K562 (cell line): ENCODE data around the gene MFSD12. TPM values are rescaled to one million over a fixed set of nuclear protein-coding genes. Genes with fewer than 3 reads are reported as not detected.

Source experiments
- BCOR ChIP-seq: fragments of 450-650 bp; IDR thresholded peaks from 2 replicates; pipeline ENCODE4 v1.6.1; 2016
- CHD2 ChIP-seq: IDR thresholded peaks from 2 replicates; pipeline ENCODE4 v1.6.1; 2011; ENCODE audit warnings: low read depth, low read length
- FIP1L1 ChIP-seq: fragments of 200-400 bp; formaldehyde crosslinking; IDR thresholded peaks from 2 replicates; pipeline ENCODE4 v1.6.1; 2018; ENCODE audit warnings: mild to moderate bottlenecking, low read depth, low read length; ENCODE audit not compliant: poor library complexity, severe bottlenecking
- GATAD2A ChIP-seq: fragments of 450-650 bp; IDR thresholded peaks from 2 replicates; pipeline ENCODE4 v1.6.1; 2017
- HCFC1 ChIP-seq: IDR thresholded peaks from 2 replicates; pipeline ENCODE4 v1.6.1; 2012; ENCODE audit warnings: low read depth, low read length, improper control_type of control experiment
- KLF6 ChIP-seq: fragments of 250-450 bp; sonication (Bioruptor Pico); IDR thresholded peaks from 2 replicates; pipeline ENCODE4 v1.4.0; 2020; ENCODE audit warnings: mild to moderate bottlenecking, moderate library complexity, borderline replicate concordance
- LARP7 ChIP-seq: fragments of 450-650 bp; IDR thresholded peaks from 2 replicates; pipeline ENCODE4 v1.6.1; 2016
- PHF21A ChIP-seq: fragments of 450-650 bp; IDR thresholded peaks from 2 replicates; pipeline ENCODE4 v1.6.1; 2017; ENCODE audit warnings: low read depth, borderline replicate concordance
- POLR2G ChIP-seq: fragments of 200-400 bp; formaldehyde crosslinking; IDR thresholded peaks from 2 replicates; pipeline ENCODE4 v1.6.1; 2017; ENCODE audit warnings: low read depth, mild to moderate bottlenecking, antibody characterized with exemption, low read length, moderate library complexity
- SNAPC5 ChIP-seq: fragments of 250-450 bp; sonication (Bioruptor Pico); IDR thresholded peaks from 2 replicates; pipeline ENCODE4 v1.8.0; 2021; ENCODE audit warnings: moderate library complexity, mild to moderate bottlenecking, inconsistent platforms
- SP2 ChIP-seq: IDR thresholded peaks from 2 replicates; pipeline ENCODE4 v1.6.1; 2011; ENCODE audit warnings: mild to moderate bottlenecking, low read depth, low read length, moderate library complexity; ENCODE audit not compliant: poor library complexity, severe bottlenecking; ENCODE audit errors: extremely low read depth
- ZNF583 ChIP-seq: fragments of 250-450 bp; sonication (Bioruptor Pico); IDR thresholded peaks from 2 replicates; pipeline ENCODE4 v1.4.0; 2020
- polyA plus RNA-seq, 8 experiments: library from polyadenylated mRNA; depleted of rRNA in 4 of 8; stranded (reverse) in 5 of 8; unstranded in 3 of 8; fragments of >200 nt; fragmentation: Nextera tagmentation in 2 of 8; fragmentation: Illumina TruSeq in 1 of 8; extraction: Ambion mirVana in 2 of 8; extraction: Trizol in 1 of 8; gene quantifications; 2 replicates each; pipeline versions ENCODE4 v1.2.1 to v1.2.3, GENCODE V29; 2011 to 2014; ENCODE audit warnings: inconsistent platforms in 1 of 8, missing spikeins in 1 of 8
- total RNA-seq, 7 experiments: library from RNA; depleted of rRNA in 6 of 7; stranded (reverse); fragments of >200 nt in 6 of 7; fragmentation: Illumina TruSeq in 2 of 7; extraction: Trizol in 2 of 7; gene quantifications; 2 replicates each; pipeline versions ENCODE4 v1.2.1 to v1.2.3, GENCODE V29; 2011 to 2021; ENCODE audit warnings: low replicate concordance in 1 of 7
- TF ChIP-seq, protein P1 (sequence below), 2 experiments: fragments of 450-650 bp; IDR thresholded peaks; 2 replicates each; pipeline ENCODE4 v1.6.1; 2016; ENCODE audit warnings: mild to moderate bottlenecking in 2 of 2, borderline replicate concordance in 1 of 2, low read depth in 1 of 2, moderate library complexity in 1 of 2
- TF ChIP-seq, protein P2 (sequence below): sonication (generic); formaldehyde crosslinking; IDR thresholded peaks from 2 replicates; pipeline ENCODE4 v1.8.0; 2022; ENCODE audit warnings: mild to moderate bottlenecking, missing genetic modification reagents

MFSD12 gene
- total and polyA plus RNA-seq, 9 of the 15 experiments (the other 6 are each of a cell fraction or from before 2014, with no cell fraction given) = 0.69 to 112 (median 31.8) TPM

DNA sequence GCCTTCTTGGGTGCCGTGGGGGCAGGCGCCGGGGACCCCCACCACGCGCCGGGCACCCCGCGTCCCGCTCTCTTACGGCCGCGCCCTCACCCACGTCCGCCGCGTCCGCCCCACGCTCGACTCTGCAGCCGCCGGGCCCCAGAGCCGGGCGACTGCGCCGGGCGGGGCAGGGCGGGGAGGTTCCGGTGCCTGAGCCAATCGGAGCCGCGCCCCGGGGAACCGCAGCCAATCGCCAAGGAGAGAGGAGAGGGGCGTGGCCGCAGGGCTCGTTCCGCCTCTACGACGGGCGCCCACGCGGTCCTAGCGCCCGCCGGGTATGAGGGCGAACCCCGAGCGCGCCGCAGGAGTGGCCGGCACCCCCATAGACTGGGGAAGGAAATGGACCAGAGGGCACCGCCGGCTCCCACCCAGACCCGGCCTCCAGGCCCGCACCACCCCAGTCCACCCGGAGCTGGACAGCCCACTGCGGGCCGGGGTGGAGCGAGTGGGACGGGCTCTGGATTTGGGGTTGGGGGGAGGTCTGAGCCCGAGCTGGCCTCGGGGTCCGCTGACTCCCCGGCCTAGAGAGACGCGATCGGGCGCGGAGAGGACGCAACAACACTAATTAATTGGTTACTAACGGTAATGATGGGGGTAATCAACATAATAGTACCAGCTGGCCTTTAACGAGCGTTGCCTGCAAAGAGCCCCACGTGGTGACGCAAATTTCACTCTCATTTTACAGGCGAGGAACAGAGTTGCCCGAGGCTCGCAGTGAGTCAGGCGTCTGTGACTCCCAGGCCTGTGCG, at the start of gene MFSD12 (continued):
- TF ChIP-seq, protein P1, sequence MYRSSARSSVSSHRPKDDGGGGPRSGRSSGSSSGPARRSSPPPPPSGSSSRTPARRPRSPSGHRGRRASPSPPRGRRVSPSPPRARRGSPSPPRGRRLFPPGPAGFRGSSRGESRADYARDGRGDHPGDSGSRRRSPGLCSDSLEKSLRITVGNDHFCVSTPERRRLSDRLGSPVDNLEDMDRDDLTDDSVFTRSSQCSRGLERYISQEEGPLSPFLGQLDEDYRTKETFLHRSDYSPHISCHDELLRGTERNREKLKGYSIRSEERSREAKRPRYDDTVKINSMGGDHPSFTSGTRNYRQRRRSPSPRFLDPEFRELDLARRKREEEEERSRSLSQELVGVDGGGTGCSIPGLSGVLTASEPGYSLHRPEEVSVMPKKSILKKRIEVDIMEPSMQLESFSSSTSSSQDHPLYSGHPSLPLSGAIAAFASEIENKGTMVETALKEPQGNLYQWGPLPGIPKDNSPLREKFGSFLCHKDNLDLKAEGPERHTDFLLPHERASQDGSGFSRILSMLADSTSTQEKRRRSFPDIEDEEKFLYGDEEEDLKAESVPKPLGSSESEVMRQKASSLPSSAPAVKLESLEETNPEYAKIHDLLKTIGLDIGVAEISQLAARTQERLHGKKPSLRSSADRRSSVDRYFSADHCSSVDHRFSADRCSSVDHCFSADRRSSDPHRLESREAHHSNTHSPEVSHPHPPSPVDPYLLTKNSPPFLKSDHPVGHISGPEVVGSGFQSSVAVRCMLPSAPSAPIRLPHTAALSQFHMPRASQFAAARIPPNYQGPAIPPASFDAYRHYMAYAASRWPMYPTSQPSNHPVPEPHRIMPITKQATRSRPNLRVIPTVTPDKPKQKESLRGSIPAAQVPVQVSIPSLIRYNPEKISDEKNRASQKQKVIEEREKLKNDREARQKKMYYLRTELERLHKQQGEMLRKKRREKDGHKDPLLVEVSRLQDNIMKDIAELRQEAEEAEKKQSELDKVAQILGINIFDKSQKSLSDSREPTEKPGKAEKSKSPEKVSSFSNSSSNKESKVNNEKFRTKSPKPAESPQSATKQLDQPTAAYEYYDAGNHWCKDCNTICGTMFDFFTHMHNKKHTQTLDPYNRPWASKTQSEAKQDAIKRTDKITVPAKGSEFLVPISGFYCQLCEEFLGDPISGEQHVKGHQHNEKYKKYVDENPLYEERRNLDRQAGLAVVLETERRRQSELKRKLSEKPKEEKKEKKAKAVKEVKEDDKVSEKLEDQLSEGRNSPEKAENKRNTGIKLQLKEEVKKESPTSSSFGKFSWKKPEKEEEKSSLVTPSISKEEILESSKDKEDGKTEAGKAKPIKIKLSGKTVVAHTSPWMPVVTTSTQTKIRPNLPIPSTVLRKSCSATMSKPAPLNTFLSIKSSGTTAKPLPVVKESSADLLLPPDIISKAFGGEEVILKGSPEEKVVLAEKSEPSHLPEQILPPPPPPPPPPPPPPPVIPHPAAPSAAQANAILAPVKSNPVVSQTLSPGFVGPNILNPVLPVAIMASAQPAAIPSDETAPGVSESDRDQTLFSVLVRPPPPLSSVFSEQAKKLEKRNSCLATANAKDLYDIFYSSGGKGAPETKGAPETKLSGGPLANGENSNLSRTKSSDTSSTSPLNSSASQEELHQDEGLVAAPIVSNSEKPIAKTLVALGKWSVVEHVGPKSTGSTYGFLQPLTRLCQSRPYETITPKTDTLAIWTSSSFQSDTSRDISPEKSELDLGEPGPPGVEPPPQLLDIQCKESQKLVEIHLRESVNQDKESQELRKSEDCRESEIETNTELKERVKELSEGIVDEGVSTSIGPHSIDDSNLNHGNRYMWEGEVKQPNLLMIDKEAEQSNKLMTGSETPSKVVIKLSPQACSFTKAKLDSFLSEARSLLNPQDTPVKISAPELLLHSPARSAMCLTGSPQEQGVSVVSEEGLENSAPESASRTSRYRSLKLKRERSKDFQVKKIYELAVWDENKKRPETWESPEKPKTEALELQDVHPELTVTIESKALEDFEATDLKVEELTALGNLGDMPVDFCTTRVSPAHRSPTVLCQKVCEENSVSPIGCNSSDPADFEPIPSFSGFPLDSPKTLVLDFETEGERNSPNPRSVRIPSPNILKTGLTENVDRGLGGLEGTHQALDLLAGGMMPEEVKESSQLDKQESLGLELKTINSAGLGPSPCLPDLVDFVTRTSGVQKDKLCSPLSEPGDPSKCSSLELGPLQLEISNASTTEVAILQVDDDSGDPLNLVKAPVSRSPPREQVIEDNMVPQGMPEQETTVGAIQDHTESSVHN (IDR thresholded peaks at IDR 0.05; ENCODE audit: borderline replicate concordance in 1 of 2, low read depth in 1 of 2) = no peak
- no peak for TF ChIP-seq KLF6
- peak; percentile 33; the same call in 1 of the 2 replicates for TF ChIP-seq HCFC1
- peak; percentile 83 for TF ChIP-seq FIP1L1
- TF ChIP-seq PHF21A = 0 out of 2 replicates have a peak, but pooled peaks have one; percentile 32
- TF ChIP-seq SP2 = peak; percentile 57
- TF ChIP-seq SNAPC5 (CRISPR knock-in tag) = no peak
- TF ChIP-seq GATAD2A = 0 out of 2 replicates have a peak, but pooled peaks have one; percentile 33
- TF ChIP-seq, protein P2, sequence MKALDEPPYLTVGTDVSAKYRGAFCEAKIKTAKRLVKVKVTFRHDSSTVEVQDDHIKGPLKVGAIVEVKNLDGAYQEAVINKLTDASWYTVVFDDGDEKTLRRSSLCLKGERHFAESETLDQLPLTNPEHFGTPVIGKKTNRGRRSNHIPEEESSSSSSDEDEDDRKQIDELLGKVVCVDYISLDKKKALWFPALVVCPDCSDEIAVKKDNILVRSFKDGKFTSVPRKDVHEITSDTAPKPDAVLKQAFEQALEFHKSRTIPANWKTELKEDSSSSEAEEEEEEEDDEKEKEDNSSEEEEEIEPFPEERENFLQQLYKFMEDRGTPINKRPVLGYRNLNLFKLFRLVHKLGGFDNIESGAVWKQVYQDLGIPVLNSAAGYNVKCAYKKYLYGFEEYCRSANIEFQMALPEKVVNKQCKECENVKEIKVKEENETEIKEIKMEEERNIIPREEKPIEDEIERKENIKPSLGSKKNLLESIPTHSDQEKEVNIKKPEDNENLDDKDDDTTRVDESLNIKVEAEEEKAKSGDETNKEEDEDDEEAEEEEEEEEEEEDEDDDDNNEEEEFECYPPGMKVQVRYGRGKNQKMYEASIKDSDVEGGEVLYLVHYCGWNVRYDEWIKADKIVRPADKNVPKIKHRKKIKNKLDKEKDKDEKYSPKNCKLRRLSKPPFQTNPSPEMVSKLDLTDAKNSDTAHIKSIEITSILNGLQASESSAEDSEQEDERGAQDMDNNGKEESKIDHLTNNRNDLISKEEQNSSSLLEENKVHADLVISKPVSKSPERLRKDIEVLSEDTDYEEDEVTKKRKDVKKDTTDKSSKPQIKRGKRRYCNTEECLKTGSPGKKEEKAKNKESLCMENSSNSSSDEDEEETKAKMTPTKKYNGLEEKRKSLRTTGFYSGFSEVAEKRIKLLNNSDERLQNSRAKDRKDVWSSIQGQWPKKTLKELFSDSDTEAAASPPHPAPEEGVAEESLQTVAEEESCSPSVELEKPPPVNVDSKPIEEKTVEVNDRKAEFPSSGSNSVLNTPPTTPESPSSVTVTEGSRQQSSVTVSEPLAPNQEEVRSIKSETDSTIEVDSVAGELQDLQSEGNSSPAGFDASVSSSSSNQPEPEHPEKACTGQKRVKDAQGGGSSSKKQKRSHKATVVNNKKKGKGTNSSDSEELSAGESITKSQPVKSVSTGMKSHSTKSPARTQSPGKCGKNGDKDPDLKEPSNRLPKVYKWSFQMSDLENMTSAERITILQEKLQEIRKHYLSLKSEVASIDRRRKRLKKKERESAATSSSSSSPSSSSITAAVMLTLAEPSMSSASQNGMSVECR (CRISPR knock-in tag) = peak; percentile 75
- TF ChIP-seq ZNF583 (CRISPR knock-in tag) = peak; percentile 32; the same call in 1 of the 2 replicates
- TF ChIP-seq BCOR = peak; percentile 59; the same call in 1 of the 2 replicates
- TF ChIP-seq LARP7 = no peak
- peak; percentile 73 for TF ChIP-seq CHD2
- peak; percentile 97 for TF ChIP-seq POLR2G
